Natural killer cell (primary cell): ENCODE measurements around the gene HOXB1. TPM values are rescaled to one million over a fixed set of nuclear protein-coding genes. Genes with fewer than 3 reads are reported as not detected.

Experiments
- ATAC-seq, 3 donors: fragments of 150-1000 bp in 2 of 3; fragments of 200-7000 bp in 1 of 3; cut with Tn5 transposase; 1 replicate in 1 of 3; 2 replicates in 2 of 3; pipeline ENCODE4 v1.10.0; 2021; ENCODE audit warnings: mild to moderate bottlenecking in 2 of 3, moderate library complexity in 2 of 3
- DNase-seq, 2 donors: peaks; one replicate each; pipeline versions ENCODE4 v3.0.0 to v3.0.0-alpha.2; 2013 to 2021; ENCODE audit warnings: mixed read lengths in 1 of 2
- H3K27ac ChIP-seq: one replicate; pipeline ENCODE4 v1.5.1; 2013; ENCODE audit warnings: mild to moderate bottlenecking, low read length
- H3K27me3 ChIP-seq: one replicate; pipeline ENCODE4 v1.6.1; 2013; ENCODE audit warnings: low read length; ENCODE audit not compliant: control insufficient read depth, insufficient read depth
- H3K36me3 ChIP-seq: one replicate; pipeline ENCODE4 v1.6.1; 2013; ENCODE audit warnings: low read length; ENCODE audit not compliant: control insufficient read depth, insufficient read depth
- H3K4me1 ChIP-seq: one replicate; pipeline ENCODE4 v1.6.1; 2013; ENCODE audit warnings: low read length; ENCODE audit not compliant: control insufficient read depth, insufficient read depth
- H3K4me3 ChIP-seq: one replicate; pipeline ENCODE4 v1.5.1; 2013; ENCODE audit warnings: low read length
- H3K9me3 ChIP-seq: one replicate; pipeline ENCODE4 v1.6.1; 2013; ENCODE audit warnings: low read length; ENCODE audit not compliant: control insufficient read depth, insufficient read depth
- H3K27ac Mint-ChIP-seq, 2 donors: one replicate each; pipeline ENCODE4 v1.8.0; 2022; ENCODE audit warnings: mild to moderate bottlenecking in 2 of 2, mixed read lengths in 2 of 2, moderate library complexity in 1 of 2
- H3K27me3 Mint-ChIP-seq, 2 donors: one replicate each; pipeline ENCODE4 v1.8.0; 2022; ENCODE audit warnings: low read depth in 2 of 2, mixed read lengths in 2 of 2
- H3K36me3 Mint-ChIP-seq: one replicate; pipeline ENCODE4 v1.8.0; 2022; ENCODE audit warnings: mixed read lengths
- H3K4me1 Mint-ChIP-seq, 2 donors: one replicate each; pipeline ENCODE4 v1.8.0; 2022; ENCODE audit warnings: mixed read lengths in 2 of 2
- H3K4me3 Mint-ChIP-seq: one replicate; pipeline ENCODE4 v1.8.0; 2022; ENCODE audit warnings: mild to moderate bottlenecking, moderate library complexity, mixed read lengths
- H3K9me3 Mint-ChIP-seq, 2 donors: one replicate each; pipeline ENCODE4 v1.8.0; 2022; ENCODE audit warnings: mixed read lengths in 2 of 2
- CTCF ChIP-seq: fragments of 200-600 bp; IDR thresholded peaks from one replicate; pipeline ENCODE4 v1.8.0; 2022; ENCODE audit warnings: antibody characterized with exemption
- WGBS: methylation state at CpG from one replicate; pipeline ENCODE4 v1.1.7; 2013; ENCODE audit warnings: missing lambda C conversion rate; ENCODE audit not compliant: insufficient coverage; 5-methylcytosine and 5-hydroxymethylcytosine counted together
- intact Hi-C: fragments of 100-400 bp; cut with micrococcal nuclease; formaldehyde crosslinking; loops from one replicate; pipeline ENCODE4 v1.14.2; 2022
- total RNA-seq, 4 donors: library from RNA; stranded (reverse); fragments of 120-200 nt in 1 of 4; gene quantifications; one replicate each; pipeline versions ENCODE4 v1.2.3 to v1.2.4, GENCODE V29; 2013 to 2022

The HOXB1 gene
- total RNA-seq, 3 donors from 2014 or later (not counting 1 experiment from before 2014, with no cell fraction given): not detected

- H3K4me3 Mint-ChIP-seq: no peak overlapping the region
- H3K4me1 ChIP-seq: peaks cover 10% of the 10 kb centered on the region
- H3K9me3 Mint-ChIP-seq: no peaks in the 10 kb centered on the region
- H3K36me3 Mint-ChIP-seq: no peaks in the 10 kb centered on the region
- no peaks in the 10 kb centered on the region for H3K9me3 ChIP-seq
- peaks cover 7 to 17% of the 10 kb centered on the region in 2 donors for H3K4me1 Mint-ChIP-seq
- TF ChIP-seq CTCF: no peak
- WGBS: no CpG with 5 or more reads among the region's 2 CpGs
- ATAC-seq: no peak
- no peaks in the 10 kb centered on the region for H3K27me3 ChIP-seq
- no peak overlapping the region for H3K4me3 ChIP-seq
- H3K27me3 Mint-ChIP-seq: peaks cover 0 to 10% of the 10 kb centered on the region in 2 donors
- no peak overlapping the region for H3K27ac Mint-ChIP-seq
- intact Hi-C loops: no loop called here
- DNase-seq: no peak
- H3K27ac ChIP-seq: no peak overlapping the region
- no peaks in the 10 kb centered on the region for H3K36me3 ChIP-seq
These were observed 35.9 kb upstream of the HOXB1 start for GRCh38 chr17:48566717-48567116.

GRCh38 chr17:48565925-48566710 lies 35.3 kb upstream of the HOXB1 start:
- intact Hi-C loops: no loop called here
- 87% methylated on average over 3 of the region's 4 CpGs for WGBS
- no peak for ATAC-seq

GRCh38 chr17:48565022-48565554 lies 34.3 kb upstream of the HOXB1 start:
- ATAC-seq (no peak), DNase-seq (no peak)
- Histone ChIP-seq H3K36me3 (no peaks in the 10 kb centered on the region), H3K27ac (no peak overlapping the region), H3K4me3 (no peak overlapping the region), H3K9me3 (no peaks in the 10 kb centered on the region), H3K4me1 (peaks cover 18% of the 10 kb centered on the region), H3K27me3 (no peaks in the 10 kb centered on the region)
- peaks cover 15 to 20% of the 10 kb centered on the region in 2 donors for H3K4me1 Mint-ChIP-seq
- TF ChIP-seq CTCF: no peak
- H3K36me3 Mint-ChIP-seq: no peaks in the 10 kb centered on the region
- H3K27ac Mint-ChIP-seq: no peak overlapping the region
- no peaks in the 10 kb centered on the region for H3K9me3 Mint-ChIP-seq
- intact Hi-C loops: no loop called here
- 82% methylated on average over 1 of the region's 2 CpGs for WGBS
- peak overlapping the region; percentile 21 for H3K4me3 Mint-ChIP-seq
- peaks cover 0 to 10% of the 10 kb centered on the region in 2 donors for H3K27me3 Mint-ChIP-seq

More at GRCh38 chr17:48565925-48566710, 35.3 kb upstream of the HOXB1 start:
- no peak overlapping the region for H3K27ac ChIP-seq
- Mint-ChIP-seq H3K27me3 (peaks cover 0 to 10% of the 10 kb centered on the region in 2 donors), H3K4me1 (peaks cover 13 to 18% of the 10 kb centered on the region in 2 donors), H3K27ac (no peak overlapping the region), H3K36me3 (no peaks in the 10 kb centered on the region), H3K9me3 (no peaks in the 10 kb centered on the region), H3K4me3 (no peak overlapping the region)
- H3K27me3 ChIP-seq: no peaks in the 10 kb centered on the region
- peaks cover 16% of the 10 kb centered on the region for H3K4me1 ChIP-seq
- no peak overlapping the region for H3K4me3 ChIP-seq
- no peak for TF ChIP-seq CTCF
- H3K9me3 ChIP-seq: no peaks in the 10 kb centered on the region
- no peak for DNase-seq
- H3K36me3 ChIP-seq: no peaks in the 10 kb centered on the region
